GM12872 (cell line): Measurements from ENCODE around the gene FADS3.

Source experiments
- TF ChIP-seq, protein P1 (sequence below): IDR thresholded peaks from 3 replicates; pipeline ENCODE4 v1.5.1; 2011; ENCODE audit warnings: low read depth, mild to moderate bottlenecking, low read length, moderate library complexity; ENCODE audit not compliant: insufficient read depth

FADS3 gene

DNA sequence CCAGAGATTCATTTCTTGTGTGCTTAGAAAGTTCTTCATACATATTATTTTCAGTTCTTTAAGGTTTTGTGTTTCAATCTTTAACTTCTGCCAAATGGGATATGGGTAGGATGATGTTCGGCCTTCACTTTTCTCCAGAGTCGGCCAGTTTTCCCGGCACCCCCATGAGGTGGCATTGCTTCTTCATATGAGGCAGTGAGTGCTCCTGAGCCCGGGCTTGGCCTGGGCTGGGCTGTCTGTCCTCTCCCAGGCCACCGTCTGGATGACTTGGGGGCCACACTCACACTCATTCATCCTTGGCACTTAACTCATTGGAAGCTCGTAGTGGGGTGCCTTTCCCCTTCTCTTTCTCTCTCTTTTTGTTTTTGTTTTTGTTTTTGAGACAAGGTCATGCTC lies 39.4 kb downstream of the FADS3 start:
- TF ChIP-seq, protein P1, sequence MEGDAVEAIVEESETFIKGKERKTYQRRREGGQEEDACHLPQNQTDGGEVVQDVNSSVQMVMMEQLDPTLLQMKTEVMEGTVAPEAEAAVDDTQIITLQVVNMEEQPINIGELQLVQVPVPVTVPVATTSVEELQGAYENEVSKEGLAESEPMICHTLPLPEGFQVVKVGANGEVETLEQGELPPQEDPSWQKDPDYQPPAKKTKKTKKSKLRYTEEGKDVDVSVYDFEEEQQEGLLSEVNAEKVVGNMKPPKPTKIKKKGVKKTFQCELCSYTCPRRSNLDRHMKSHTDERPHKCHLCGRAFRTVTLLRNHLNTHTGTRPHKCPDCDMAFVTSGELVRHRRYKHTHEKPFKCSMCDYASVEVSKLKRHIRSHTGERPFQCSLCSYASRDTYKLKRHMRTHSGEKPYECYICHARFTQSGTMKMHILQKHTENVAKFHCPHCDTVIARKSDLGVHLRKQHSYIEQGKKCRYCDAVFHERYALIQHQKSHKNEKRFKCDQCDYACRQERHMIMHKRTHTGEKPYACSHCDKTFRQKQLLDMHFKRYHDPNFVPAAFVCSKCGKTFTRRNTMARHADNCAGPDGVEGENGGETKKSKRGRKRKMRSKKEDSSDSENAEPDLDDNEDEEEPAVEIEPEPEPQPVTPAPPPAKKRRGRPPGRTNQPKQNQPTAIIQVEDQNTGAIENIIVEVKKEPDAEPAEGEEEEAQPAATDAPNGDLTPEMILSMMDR: no peak

DNA sequence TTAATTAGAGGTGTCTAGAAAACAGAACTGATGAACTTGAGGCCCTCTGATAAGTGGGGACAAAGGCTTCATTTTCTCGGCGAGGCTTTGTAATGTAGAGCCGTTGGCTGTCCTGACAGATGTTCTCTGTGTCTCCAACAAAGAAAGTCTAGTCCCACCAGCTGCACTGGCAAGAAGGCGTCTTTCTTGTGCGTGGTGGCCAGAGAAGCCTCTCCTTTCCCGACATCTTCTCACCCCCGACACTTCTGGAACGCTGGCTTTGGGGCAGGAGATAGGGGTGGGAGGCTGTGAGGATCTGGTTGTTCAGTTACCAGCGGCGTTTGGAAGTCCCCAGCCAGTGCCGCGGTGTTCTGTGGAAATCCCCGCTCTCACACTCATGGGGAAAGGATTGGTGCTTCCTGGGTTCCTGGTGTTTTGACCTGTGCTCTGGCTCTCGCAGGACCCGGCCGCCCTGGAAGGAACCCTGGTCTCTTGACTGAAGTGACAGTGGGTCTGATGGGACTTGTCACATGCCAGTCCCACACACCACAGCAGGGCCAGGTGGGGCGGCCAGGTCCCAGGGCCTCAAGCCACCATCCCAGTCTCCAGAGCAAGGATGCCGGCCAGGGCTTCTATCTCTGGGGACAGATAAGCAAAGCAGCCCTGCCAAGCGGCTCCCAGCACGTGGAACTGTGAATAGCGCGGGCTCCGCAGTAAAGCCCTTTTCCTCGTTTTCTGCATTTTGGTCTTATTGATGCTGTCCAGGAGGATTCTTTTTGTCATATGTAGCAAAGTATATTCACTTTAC lies 40.0 kb downstream of the FADS3 start:
- TF ChIP-seq, protein P1: no peak

DNA sequence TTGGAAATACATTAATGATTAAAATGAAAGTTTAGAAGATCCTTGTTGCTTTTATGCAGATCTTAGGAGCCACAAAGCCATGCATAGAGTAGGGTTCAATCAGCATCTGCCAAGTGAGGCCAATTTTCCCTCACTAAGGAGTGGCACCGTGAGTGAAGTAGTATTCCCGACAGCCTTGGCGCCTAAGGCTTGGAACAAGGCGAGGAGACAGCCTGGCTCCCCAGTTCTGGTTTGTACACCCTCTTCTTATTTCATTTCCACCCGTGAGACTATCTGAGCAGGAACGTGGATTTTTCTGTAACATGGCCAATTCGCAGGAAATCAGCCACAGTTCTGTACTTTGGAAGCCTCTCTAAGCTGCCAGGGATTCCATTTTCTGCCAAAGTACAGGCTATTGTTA lies 40.7 kb downstream of the FADS3 start:
- TF ChIP-seq, protein P1: no peak

DNA sequence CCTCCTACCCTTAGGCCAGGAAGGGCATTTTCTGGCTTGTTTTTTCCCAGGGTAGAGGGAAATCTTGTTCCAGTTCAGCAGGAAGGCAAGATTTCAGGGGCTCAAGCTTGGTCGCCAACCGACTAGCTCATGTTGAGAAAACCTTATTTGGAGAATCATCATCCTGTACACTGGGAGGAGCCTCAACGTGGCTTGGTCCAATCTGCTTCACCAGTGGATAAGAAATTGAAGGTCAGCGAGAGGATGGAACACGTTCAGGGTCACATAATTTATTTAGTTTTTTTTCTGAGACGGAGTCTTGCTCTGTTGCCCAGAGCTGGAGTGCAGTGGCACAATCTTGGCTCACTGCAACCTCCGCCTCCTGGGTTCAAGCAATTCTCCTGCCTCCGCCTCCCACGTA lies 42.7 kb downstream of the FADS3 start:
- TF ChIP-seq, protein P1: no peak

DNA sequence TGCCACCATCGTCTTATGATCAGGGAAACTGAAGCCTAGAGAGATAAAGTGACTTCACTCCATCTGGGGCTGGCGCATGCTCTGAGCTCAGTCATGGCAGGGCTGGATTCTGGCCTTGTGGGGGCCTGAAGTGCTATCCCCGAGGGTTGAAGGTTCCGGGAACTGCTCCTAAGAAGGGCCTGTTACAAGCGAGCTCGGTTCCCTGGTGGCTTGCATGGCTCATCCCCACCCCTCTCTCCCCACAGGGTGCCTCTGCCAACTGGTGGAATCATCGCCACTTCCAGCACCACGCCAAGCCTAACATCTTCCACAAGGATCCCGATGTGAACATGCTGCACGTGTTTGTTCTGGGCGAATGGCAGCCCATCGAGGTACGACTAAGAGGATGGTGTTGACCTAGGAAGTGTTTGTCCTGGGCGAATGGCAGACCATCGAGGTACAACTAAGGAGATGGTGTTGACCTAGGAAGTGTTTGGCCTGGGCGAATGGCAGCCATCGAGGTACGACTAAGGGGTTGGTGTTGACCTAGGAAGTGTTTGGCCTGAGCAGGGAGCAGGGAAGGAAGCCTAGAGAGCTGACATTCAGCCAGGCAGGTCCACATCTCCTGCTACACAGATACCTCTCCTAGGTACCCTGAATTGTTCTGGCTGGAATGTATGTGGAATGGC lies 43.3 kb downstream of the FADS3 start:
- TF ChIP-seq, protein P1: no peak

DNA sequence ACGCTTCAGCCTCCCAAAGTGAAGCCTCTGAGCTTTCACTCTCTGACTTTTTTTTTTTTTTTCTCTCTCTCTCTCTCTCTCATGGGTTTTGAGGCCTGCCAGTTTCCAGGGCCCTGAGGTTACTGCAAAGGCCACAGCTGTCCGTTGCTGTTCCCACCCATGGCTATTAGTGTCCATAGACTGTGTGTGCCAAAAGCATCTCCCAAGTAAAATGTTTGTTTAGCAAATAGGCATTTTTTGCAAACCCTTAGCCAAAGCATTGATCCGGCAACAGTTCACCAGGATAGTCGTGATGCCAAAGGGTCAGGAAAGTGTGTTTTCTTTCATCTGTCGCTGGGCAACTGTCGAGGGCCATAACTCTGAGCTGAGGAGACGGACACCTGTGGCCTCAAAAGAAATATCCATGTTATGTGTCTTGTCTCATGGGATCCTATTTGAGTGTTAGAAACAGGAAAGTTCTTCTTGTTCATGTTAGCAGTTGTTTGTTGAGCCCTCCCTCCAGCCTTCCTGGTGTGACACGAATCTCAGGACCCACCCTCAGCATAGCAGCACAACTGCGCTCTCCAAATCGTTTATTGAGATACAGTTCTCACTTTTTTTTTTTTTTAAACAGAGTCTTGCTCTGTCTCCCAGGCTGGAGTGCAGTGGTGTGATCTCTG lies 44.9 kb downstream of the FADS3 start:
- TF ChIP-seq, protein P1: no peak

DNA sequence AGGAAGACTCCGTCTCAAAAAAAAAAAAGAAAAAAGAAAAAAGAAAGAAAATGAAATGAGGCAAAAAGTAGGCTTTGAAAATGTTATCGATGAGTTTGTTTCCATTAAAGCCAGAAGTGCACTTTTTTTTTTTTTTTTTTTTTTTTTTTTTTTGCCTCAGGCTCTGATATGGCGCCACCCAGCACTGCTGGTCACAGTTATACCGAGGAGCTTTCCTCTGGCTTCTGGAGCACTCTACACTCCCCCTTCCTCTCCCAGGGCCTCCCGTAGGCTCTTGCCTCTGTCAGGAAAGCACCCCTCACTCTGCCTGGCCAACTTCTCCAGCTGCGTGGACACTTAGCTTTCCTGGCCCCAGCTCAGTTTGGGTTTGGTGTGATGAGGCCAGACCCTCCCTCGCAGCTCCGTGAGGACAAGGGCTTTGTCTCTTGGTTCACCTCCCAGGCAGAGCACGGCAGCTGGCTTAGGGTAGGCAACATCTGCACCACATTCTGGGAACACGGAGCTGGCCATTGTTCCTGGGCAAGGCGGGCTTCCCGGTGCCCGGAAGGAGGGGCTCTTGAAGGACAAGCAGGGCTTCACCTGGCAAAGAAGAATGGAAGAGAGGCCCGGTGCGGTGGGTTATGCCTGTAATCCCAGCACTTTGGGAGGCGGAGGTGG lies 46.3 kb downstream of the FADS3 start:
- TF ChIP-seq, protein P1: no peak
